NCI-H1048 (cell line): ENCODE measurements around the gene NTNG1.
"Not testable (repeated sequence)": the region's sequence is repeated elsewhere in the genome, so short reads cannot be mapped to it uniquely, and the experiment has no call there.

ENCODE experiments used
- DNase-seq: peaks from one replicate; lab custom pipeline; 2025; lab: John Stamatoyannopoulos, UW

The NTNG1 gene

GRCh38 chr1:107140703-107141490, at the start of gene NTNG1:
Gene NTNG1 (plus strand): TSS chr1:107141039.
- no peak for DNase-seq

DNA sequence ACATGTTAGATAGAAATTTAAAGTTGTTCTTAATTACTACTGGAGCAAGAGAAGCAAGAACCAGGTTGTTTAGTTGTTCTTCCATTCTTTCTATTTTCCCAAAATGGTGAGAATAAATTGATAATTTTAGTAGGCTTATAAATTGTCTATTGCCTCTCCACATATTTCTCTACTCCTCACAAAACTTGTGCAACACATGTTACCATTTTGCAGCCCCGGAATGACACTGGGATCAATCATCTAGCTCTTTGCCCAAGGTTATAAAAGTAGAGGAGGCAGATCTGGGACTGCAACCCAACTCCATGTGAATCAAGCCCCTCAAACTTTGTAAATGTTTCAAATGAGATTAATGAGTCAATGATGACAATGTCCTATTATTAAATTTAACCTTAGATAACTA, 49.4 kb upstream of the NTNG1 start:
- DNase-seq = no peak

DNA sequence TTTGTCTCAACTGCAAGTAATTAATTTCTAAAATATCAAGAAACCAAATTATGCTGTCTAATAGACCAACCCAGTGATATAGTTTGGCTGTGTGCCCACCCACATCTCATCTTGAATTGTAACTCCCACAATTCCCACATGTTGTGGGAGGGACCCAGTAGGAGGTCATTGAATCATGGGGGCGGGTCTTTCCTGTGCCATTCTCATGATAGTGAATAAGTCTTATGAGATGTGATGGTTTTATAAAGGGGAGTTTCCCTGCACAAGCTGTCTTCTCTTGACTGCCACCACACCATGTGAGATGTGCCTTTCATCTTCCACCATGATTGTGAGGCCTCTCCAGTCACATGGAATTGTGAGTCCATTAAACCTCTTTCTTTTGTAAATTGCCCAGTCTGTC, 47.4 kb upstream of the NTNG1 start:
- DNase-seq = not testable (repeated sequence)

DNA sequence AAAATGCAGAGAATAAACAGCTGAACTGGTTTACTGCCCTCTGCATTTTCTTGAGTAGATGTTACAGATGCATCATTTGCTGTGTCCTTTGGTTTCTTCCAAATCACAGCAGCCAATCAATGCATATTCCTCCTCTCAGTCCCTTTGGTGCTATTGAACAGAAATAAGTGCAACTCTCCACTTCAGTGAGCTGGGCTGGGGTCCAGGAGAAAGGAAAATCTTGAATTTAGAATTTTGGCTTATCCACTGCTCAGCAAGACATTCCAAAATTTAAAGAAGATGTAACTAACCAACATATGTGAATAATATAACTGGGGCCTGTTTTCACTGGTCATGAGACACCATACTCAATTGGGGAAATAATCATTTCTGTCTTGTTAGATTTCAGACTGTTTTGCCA, 45.2 kb upstream of the NTNG1 start:
- no peak for DNase-seq

DNA sequence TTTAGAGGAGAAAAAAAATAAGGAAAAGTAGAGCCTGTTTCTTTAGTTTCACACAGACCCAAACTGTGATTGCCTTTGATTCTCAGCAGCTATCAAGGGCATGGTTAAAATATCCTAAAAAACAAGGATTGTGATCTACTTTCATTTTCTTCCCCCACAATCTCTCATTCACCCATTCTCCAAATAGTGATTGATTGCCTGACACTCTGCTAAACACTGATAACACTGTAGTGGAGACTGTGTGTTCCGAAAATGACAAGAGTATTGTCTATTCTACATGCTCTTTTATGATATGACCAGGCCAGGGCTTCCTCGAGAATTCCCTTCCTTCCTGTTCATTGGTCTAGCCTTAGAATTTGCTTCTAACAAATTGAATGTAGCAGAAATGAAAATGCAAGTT, 44.1 kb upstream of the NTNG1 start:
- DNase-seq = no peak

DNA sequence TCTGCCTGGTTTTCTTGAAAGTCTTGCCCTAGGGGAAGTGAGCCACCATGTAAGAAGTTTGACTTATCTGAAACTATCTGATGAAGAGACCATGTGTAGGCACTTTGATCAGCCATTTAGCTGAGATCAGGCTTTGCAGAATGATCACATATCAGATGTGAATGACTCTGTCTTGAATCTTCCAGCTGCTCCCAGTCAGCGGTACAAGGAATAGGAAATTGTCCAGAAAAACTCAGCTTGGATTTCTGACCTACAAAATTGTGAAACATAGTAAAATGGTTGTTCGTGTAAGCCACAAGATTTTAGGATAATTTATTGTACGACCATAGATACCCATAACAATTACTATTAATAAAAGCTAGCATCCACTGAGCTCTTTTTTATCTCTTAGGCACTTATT, 41.9 kb upstream of the NTNG1 start:
- DNase-seq = no peak

DNA sequence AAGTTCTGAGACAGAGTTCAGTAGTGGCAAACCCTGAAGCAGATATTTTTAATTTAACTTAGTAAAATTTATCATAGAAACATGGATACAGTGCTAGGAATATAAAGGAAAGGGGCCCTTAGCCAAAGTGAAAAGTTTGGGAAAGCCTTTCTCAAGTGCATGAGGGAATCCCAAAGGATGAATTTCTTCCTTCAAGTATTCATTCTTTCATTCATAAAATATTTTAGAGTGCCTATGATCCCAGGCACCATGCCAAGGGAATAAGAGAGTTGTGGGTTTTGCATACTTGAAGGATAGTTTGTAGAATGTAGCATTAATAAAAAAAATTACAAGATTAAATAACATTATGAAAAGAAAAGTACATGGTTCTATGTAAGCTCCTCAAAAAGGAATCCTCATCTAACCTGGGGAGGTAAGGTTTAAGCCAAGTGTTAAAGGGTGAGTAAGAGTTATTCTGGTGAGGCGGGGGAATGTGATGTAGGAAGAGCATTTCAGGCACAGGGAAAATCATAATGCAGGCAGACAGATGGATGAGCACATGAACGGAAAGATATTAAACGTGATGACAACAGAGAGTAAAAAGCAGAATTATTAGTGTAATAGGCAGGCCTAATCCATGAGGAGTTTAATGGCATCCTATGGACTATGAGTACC, 40.4 kb upstream of the NTNG1 start:
- no peak for DNase-seq

DNA sequence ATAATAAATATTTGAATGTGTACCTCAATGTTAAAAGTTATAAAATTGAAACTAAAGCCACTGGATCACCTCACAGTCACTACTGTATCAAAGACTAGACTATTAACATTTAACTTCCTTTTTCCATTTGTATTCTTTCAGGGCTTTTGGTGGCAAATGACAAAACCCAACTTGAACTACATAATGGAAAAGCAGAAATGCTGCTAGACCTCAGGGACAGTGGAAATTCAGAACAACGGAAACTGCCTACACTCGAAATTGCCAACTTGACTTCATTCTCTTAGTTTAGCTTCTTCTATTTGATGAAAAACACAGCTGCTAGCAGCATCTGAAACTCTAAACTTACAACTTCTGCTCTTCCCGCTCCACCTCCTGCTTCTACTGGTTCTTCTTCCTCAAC, 34.9 kb upstream of the NTNG1 start:
- DNase-seq = no peak

DNA sequence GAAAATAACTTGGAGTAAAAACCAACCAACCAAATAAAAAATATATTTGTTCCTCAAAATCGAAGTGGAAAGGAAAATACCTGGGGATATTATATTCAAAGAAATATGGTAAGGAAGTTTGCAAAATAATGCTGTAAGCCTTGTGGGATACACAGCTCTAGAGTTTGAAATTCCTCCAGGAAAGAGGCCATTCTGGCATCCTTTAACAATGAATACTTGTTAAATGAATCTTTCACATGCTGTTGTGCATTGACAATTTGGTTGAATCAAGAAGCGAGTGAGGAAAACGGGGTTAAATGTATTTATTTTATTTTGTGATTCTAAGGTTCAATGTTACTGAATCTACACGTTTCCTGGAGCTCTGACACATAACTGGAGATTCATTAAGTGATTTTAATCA, 30.5 kb upstream of the NTNG1 start:
- no peak for DNase-seq

DNA sequence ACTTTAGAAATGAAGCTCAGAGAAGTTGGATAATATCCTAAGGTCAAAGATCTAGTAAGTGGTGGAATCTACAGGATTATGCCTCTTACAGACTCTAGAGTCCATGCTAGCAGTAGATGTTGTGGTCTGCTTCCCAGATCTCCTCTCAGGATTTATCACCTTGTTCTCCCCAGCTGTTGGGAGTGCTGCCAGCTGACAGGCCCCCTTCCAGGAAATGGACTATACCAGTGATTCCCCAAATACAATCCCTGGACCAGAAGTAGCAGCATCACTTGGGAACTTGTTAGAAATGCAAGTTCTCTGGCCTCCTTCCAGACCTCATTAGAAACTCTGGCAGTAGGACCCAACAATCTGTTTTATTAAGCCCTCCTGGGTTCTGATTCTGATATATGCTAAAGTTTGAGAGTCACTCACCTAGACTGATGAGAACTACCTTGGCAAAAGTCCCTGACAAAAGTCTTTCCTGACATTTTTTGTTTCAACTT, 24.5 kb upstream of the NTNG1 start:
- DNase-seq = no peak

DNA sequence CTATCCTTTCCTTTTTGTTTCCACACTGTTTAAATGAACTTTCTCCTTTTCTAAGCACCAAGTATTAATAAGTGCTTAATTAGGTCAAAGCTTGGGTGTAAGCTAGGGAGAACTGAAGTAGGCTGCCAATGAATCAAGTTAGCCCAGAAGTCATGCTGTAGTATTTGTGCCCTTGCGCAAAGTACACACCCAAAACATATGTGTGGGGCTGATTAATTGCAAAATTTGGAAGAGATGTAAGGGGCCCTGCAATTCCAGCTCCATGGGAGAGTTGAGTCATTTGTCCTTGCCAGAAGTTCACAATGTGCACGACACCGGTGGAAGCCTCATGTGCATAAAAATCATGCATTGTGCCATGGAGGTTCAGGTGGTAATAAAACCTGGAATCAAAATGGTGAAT, 18.6 kb upstream of the NTNG1 start:
- no peak for DNase-seq

GRCh38 chr1:107123741-107124140, 17.1 kb upstream of the NTNG1 start:
- no peak for DNase-seq

GRCh38 chr1:107124694-107125093, 16.1 kb upstream of the NTNG1 start:
- DNase-seq = no peak

DNA sequence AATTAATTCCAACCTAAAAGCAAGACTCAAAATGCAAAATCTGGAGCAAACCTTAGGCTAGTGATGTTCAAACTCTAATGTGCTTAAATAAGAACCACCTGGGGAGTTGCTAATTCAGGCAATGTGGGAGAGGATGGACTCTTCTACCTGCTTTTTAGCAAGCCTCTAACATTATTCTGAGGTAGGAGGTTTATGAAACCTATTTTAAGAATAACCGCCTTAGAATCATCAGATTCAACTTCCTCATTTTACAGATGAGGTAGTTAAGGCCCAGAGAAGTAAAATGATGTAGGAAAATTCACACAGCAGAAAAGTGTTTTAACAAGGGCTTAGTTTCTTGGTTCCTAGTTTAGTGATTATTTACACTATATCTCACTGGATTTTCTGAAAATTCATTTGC, 8.6 kb upstream of the NTNG1 start:
- DNase-seq = no peak

GRCh38 chr1:107132780-107133179, 8.1 kb upstream of the NTNG1 start:
- no peak for DNase-seq

DNA sequence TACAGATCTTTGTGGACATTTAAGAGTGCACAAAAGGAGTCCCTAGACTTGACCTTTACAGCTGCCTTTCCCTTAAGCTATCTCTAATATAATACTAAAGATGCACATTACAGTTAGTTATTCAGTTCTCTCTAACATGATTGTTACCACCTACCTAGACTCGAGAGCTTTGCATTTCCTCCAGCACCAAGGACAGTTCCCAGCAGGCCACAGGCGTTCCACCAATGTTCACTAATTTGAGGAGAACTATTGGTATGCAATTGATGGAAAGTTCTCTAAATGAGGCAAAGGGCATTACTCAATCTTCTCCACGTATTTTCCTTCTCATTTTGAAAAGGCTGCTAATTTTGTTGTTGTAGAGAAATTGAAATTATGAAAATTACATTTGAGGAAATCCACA, 5.4 kb upstream of the NTNG1 start:
- no peak for DNase-seq

GRCh38 chr1:107138166-107138565, 2.7 kb upstream of the NTNG1 start:
- DNase-seq = no peak

DNA sequence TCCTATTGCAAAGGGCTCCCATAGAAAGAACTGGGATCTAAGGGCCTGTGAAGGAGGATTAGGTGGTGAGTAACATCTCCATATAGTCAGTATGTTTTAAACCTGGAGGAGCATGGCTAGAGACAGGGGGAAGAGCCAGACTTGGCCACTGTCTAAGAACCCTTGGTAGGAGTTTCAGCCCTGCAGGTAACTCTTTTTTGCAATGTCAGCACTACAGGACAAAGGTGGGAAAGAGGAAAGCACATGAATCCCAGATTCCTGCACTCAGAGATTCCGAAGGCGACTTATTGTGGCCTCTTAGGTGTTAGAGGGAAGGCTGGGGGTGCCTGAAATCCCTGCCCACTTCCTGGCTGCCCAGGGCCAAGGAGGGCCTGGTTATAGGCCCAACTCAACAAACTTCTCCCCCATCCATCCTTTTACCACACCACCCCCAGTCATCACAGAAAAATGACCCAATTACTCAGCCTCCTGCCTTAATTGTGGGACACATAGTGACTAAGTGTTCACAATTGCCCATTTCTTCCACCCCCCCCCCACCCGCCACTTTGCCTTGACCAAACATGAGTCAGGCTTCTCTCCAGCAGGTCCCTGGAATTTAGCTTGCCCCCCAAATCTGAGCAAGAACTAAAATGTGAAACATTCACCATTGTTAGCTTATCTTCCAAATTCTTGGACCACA, 1.9 kb upstream of the NTNG1 start:
- DNase-seq = no peak

DNA sequence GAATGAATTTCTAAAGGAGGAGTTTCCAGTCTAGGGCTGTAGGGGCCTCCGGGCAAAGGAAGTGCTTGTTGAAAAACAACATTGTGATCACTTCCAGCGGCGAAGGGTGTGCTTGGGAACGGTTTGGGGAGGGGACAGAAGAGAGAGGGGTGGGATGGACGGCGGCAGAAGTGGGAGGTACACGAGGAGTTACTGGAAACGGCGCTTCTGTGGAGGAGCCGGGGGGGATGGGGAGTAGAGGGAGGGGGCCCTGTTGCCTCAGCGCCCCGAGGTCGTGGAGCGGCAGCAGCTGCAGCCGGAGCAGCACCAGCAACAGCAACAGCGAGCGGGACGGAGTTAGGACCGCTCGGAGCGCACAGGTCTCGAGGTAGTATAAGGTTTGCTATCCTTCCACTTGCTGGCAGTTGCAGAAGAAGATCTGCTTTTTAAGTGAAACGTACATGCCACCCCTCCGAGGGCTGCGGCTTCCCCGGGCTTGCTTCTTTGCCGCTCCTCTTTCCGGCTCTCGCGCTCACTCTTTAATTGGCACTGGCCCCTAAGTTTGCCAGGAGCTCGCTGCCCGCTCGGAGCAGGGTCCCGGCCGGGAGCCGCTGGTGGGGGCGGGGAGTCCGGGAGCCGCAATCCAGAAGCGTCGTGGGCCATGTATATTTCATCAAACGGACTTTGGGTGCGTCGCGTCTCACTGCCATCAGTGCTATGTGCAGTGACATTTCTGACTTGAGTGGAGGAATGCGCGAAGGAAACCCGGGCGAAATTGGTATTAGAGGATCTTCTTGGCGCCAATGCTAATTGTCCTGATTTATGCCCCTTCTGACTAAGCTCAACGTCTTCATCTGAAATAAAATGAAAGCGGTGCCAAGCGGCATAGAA, 771 bp upstream of the NTNG1 start:
- no peak for DNase-seq

DNA sequence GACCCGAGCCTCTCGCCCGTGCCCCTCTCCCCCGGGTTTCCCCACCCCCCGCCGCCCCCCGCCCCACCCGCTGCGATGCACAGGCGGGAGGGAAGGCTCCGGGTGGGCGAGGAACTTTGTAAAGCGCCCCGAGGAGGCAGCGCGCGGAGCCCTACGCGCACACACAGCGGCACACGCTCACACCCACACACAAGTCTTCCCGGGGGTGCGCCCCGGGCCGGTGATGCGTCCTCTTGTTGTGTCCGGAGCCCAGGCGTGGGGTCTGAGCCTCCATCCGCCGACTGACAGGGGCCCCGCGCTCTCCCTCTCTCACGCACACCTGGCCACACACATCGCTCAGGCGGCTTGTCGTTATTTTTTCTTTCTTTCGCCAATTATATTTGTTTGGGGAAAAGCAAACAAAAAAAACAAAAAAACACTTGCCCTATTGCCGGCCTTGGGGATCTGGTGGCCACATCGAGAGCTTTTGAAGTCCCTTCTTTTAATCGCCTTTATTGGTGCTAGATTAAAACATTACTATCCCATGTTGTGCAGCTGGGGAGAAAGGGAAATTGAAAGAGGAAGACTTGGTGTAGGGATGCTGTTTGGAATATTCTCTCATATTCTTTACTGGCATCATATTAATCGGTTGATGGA, 770 bp downstream of the NTNG1 start:
- no peak for DNase-seq

DNA sequence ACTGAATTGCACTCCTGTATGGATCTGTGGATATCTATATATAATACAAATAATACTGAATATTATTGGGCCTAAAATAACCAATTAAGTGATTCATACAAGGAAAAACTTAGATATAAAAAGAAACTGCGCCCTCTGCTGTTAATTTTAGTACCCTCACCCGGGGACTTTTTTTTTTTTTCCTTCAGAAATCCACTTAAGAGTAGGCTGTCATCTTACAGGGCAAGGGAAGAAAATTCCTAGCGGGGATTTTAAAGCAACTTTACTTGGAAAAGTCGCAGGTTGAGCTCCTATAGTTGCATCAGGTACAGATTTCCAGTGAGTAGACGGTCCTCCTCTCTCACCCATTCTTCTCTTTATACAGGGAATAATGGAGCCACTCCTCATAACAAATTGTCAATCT, 1.3 kb downstream of the NTNG1 start:
- no peak for DNase-seq

- no peak for DNase-seq
These were observed 1.8 kb downstream of the NTNG1 start for GRCh38 chr1:107142666-107143065.
